ENCODE data around the gene PDE6A.

Gene PDE6A

GRCh38 chr5:149960272-149961185, 15.9 kb upstream of the PDE6A start, which contains the start of gene SLC26A2 (continued):
- TF ChIP-seq TSHZ1 (tag by site-specific recombination; IDR thresholded peaks at IDR 0.05; ENCODE audit: borderline replicate concordance) (no peak), GLIS1 (tag by site-specific recombination; IDR thresholded peaks at IDR 0.05) (peak; percentile 48; the same call in 1 of the 2 replicates), SP2 (tag by site-specific recombination; IDR thresholded peaks at IDR 0.05) (peak; percentile 99), ZBTB26 (tag by site-specific recombination; optimal IDR thresholded peaks at IDR 0.05) (peak; percentile 77), ZNF2 (tag by site-specific recombination; IDR thresholded peaks at IDR 0.05) (peak; percentile 31; the same call in 1 of the 2 replicates), ZBTB1 (tag by site-specific recombination; IDR thresholded peaks at IDR 0.05) (no peak), OSR2 (tag by site-specific recombination; IDR thresholded peaks at IDR 0.05) (0 out of 2 replicates have a peak, but pooled peaks have one; percentile 4), ZNF341 (tag by site-specific recombination; IDR thresholded peaks at IDR 0.05; ENCODE audit: low read depth) (peak; percentile 74), BCL11A (tag by site-specific recombination; IDR thresholded peaks at IDR 0.05; ENCODE audit: low read depth) (peak; percentile 60; the same call in 1 of the 2 replicates), ZFP37 (tag by site-specific recombination; IDR thresholded peaks at IDR 0.05) (peak; percentile 85), ZXDB (tag by site-specific recombination; IDR thresholded peaks at IDR 0.05) (0 out of 2 replicates have a peak, but pooled peaks have one; percentile 53), ZNF280D (tag by site-specific recombination; IDR thresholded peaks at IDR 0.05) (no peak), ZSCAN30 (tag by site-specific recombination; IDR thresholded peaks at IDR 0.05) (peak; percentile 42; the same call in 1 of the 2 replicates), ZBTB17 (tag by site-specific recombination; IDR thresholded peaks at IDR 0.05) (peak; percentile 74), KLF9 (tag by site-specific recombination; IDR thresholded peaks at IDR 0.05; ENCODE audit: low read depth) (peak; percentile 82), ZBTB20 (tag by site-specific recombination; IDR thresholded peaks at IDR 0.05) (peak; percentile 69), ZNF473 (tag by site-specific recombination; IDR thresholded peaks at IDR 0.05) (no peak), ZFP69B (tag by site-specific recombination; IDR thresholded peaks at IDR 0.05) (peak; percentile 25; the same call in 1 of the 2 replicates), ZNF692 (tag by site-specific recombination; IDR thresholded peaks at IDR 0.05) (peak; percentile 60; the same call in 1 of the 2 replicates), ZNF10 (tag by site-specific recombination; IDR thresholded peaks at IDR 0.05) (peak; percentile 50; the same call in 1 of the 2 replicates), ZNF600 (tag by site-specific recombination; IDR thresholded peaks at IDR 0.05) (peak; percentile 42; the same call in 1 of the 2 replicates), KLF7 (tag by site-specific recombination; IDR thresholded peaks at IDR 0.05; ENCODE audit: borderline replicate concordance) (no peak), REST (tag by site-specific recombination; IDR thresholded peaks at IDR 0.05) (no peak), ZNF449 (tag by site-specific recombination; IDR thresholded peaks at IDR 0.05) (0 out of 2 replicates have a peak, but pooled peaks have one; percentile 13)

All from HEK293 (cell line).